A549 (cell line): ENCODE results near the gene ANKRD55. TPM values are rescaled to one million over a fixed set of nuclear protein-coding genes. Genes with fewer than 3 reads are reported as not detected.

Experiments
- ATAC-seq, 2 experiments: fragments of 200-7000 bp in 1 of 2; fragments of >200 bp in 1 of 2; cut with Nextera tagmentation in 1 of 2; cut with Tn5 transposase in 1 of 2; 3 replicates each; pipeline versions ENCODE4 v1.8.0 to v1.9.1; 2018 to 2020; ENCODE audit warnings: mild to moderate bottlenecking in 1 of 2, moderate library complexity in 1 of 2
- CTCF ChIA-PET: fragments of 300-600 bp; sonication (Branson Sonifier 250); formaldehyde crosslinking; extraction: SDS; loops from one replicate; lab custom pipeline; 2021; ENCODE audit warnings: antibody characterized with exemption, inconsistent platforms; lab: Yijun Ruan, JAX
- POLR2A ChIA-PET: fragments of 350-600 bp; formaldehyde crosslinking; extraction: SDS; loops from one replicate; lab custom pipeline; 2021; ENCODE audit warnings: antibody characterized with exemption, inconsistent platforms; lab: Yijun Ruan, JAX
- DNase-seq, 2 experiments: peaks; one replicate each; pipeline versions ENCODE4 v3.0.0 to v3.0.0-alpha.2; 2011 to 2016; ENCODE audit warnings: low read depth in 1 of 2, low spot score in 1 of 2
- FAIRE-seq: peaks from 2 replicates; lab custom pipeline; 2011; peaks lifted over from hg19 to GRCh38; lab: Jason Lieb, UNC
- H3K27ac ChIP-seq, 2 experiments: fragments of >200 bp; sonication (Bioruptor Twin); formaldehyde crosslinking; 3 replicates each; pipeline ENCODE4 v1.5.1; 2016 to 2017
- H3K4me1 ChIP-seq: fragments of >200 bp; sonication (Bioruptor Twin); formaldehyde crosslinking; 3 replicates; pipeline ENCODE4 v1.6.1; 2016
- H3K4me2 ChIP-seq: fragments of >200 bp; sonication (Bioruptor Twin); formaldehyde crosslinking; 3 replicates; pipeline ENCODE4 v1.6.1; 2016
- H3K4me3 ChIP-seq: fragments of >200 bp; sonication (Bioruptor Twin); formaldehyde crosslinking; 3 replicates; pipeline ENCODE4 v1.5.1; 2016
- H3K9me3 ChIP-seq: fragments of >200 bp; sonication (Bioruptor Twin); formaldehyde crosslinking; 3 replicates; pipeline ENCODE4 v1.6.1; 2016
- ATOH8 ChIP-seq: fragments of 250-450 bp; sonication (Bioruptor Pico); IDR thresholded peaks from 2 replicates; pipeline ENCODE4 v1.5.0; 2020; ENCODE audit warnings: low read depth, mild to moderate bottlenecking, moderate library complexity
- BHLHE40 ChIP-seq: IDR thresholded peaks from 2 replicates; pipeline ENCODE4 v1.6.1; 2012; ENCODE audit warnings: low read depth, low read length, inconsistent platforms
- CBX2 ChIP-seq: fragments of 200-600 bp; sonication (generic); IDR thresholded peaks from 2 replicates; pipeline ENCODE4 v1.6.1; 2016; ENCODE audit warnings: low read depth, mild to moderate bottlenecking, borderline replicate concordance
- CBX8 ChIP-seq: fragments of 200-600 bp; sonication (generic); IDR thresholded peaks from 2 replicates; pipeline ENCODE4 v1.6.1; 2016
- CHD2 ChIP-seq: fragments of 150-350 bp; IDR thresholded peaks from 2 replicates; pipeline ENCODE4 v1.6.1; 2014; ENCODE audit warnings: low read length; ENCODE audit not compliant: partially characterized antibody
- EHF ChIP-seq: fragments of 250-450 bp; sonication (Bioruptor Pico); IDR thresholded peaks from 2 replicates; pipeline ENCODE4 v1.5.0; 2020; ENCODE audit warnings: mild to moderate bottlenecking
- ESRRA ChIP-seq: fragments of 150-350 bp; IDR thresholded peaks from 2 replicates; pipeline ENCODE4 v1.6.1; 2014; ENCODE audit warnings: mild to moderate bottlenecking, low read length, borderline replicate concordance
- GATA3 ChIP-seq: IDR thresholded peaks from 2 replicates; pipeline ENCODE4 v1.6.1; 2012; ENCODE audit warnings: borderline replicate concordance
- HDAC2 ChIP-seq: fragments of 200-600 bp; sonication (generic); IDR thresholded peaks from 2 replicates; pipeline ENCODE4 v1.6.1; 2016
- HOXB13 ChIP-seq: fragments of 250-450 bp; sonication (Bioruptor Pico); IDR thresholded peaks from 2 replicates; pipeline ENCODE4 v1.5.0; 2020; ENCODE audit warnings: low read depth, mild to moderate bottlenecking, moderate library complexity
- JUN ChIP-seq, 2 experiments: fragments of >200 bp; sonication (Bioruptor Twin); formaldehyde crosslinking; IDR thresholded peaks; 2 replicates in 1 of 2; 3 replicates in 1 of 2; pipeline ENCODE4 v1.6.1; 2016 to 2017
- JUNB ChIP-seq: fragments of >200 bp; sonication (Bioruptor Twin); formaldehyde crosslinking; IDR thresholded peaks from 2 replicates; pipeline ENCODE4 v1.6.1; 2016
- KDM1A ChIP-seq: fragments of 200-600 bp; sonication (generic); IDR thresholded peaks from 2 replicates; pipeline ENCODE4 v1.6.1; 2016; ENCODE audit warnings: low read depth, mild to moderate bottlenecking
- MAFK ChIP-seq: fragments of 450-650 bp; IDR thresholded peaks from 2 replicates; pipeline ENCODE4 v1.6.1; 2014; ENCODE audit not compliant: partially characterized antibody
- NR3C1 ChIP-seq: fragments of >200 bp; sonication (Bioruptor Twin); formaldehyde crosslinking; IDR thresholded peaks from 3 replicates; pipeline ENCODE4 v1.6.1; 2017
- POLR2AphosphoS2 ChIP-seq: conservative IDR thresholded peaks from 2 replicates; pipeline ENCODE4 v1.6.1; 2012; ENCODE audit warnings: low read length, improper control_type of control experiment, inconsistent platforms
- RAD21 ChIP-seq, 2 experiments: fragments of >200 bp in 1 of 2; sonication (Bioruptor Twin) in 1 of 2; formaldehyde crosslinking in 1 of 2; IDR thresholded peaks in 1 of 2; conservative IDR thresholded peaks in 1 of 2; 2 replicates in 1 of 2; 3 replicates in 1 of 2; pipeline ENCODE4 v1.6.1; 2012 to 2018; ENCODE audit warnings: inconsistent platforms in 1 of 2
- RNF2 ChIP-seq: fragments of 200-600 bp; sonication (generic); IDR thresholded peaks from 2 replicates; pipeline ENCODE4 v1.6.1; 2016; ENCODE audit warnings: low read depth, mild to moderate bottlenecking, antibody characterized with exemption, moderate library complexity, borderline replicate concordance
- SMC3 ChIP-seq: fragments of >200 bp; sonication (Bioruptor Twin); formaldehyde crosslinking; IDR thresholded peaks from 3 replicates; pipeline ENCODE4 v1.6.1; 2018; ENCODE audit warnings: inconsistent platforms
- SREBF2 ChIP-seq: fragments of 450-650 bp; IDR thresholded peaks from 2 replicates; pipeline ENCODE4 v1.6.1; 2014; ENCODE audit warnings: mild to moderate bottlenecking, moderate library complexity
- ZC3H11A ChIP-seq: fragments of 450-650 bp; IDR thresholded peaks from 2 replicates; pipeline ENCODE4 v1.6.1; 2014; ENCODE audit warnings: antibody characterized with exemption, mild to moderate bottlenecking
- ZNF302 ChIP-seq: fragments of 250-450 bp; sonication (Bioruptor Pico); IDR thresholded peaks from 2 replicates; pipeline ENCODE4 v1.9.0; 2021; ENCODE audit warnings: inconsistent platforms, mild to moderate bottlenecking, moderate library complexity
- ZSCAN20 ChIP-seq: fragments of 250-450 bp; sonication (Bioruptor Pico); IDR thresholded peaks from 2 replicates; pipeline ENCODE4 v1.8.0; 2022; ENCODE audit warnings: mild to moderate bottlenecking, moderate library complexity
- WGBS: methylation state at CpG from one replicate; pipeline ENCODE4 v1.1.6; 2017; ENCODE audit errors: missing lambda C conversion rate; 5-methylcytosine and 5-hydroxymethylcytosine counted together
- polyA plus RNA-seq, 4 experiments: library from polyadenylated mRNA; depleted of rRNA in 3 of 4; stranded (reverse); fragments of >200 nt; fragmentation: RNase III in 1 of 4; extraction: RNeasy Plus Mini Kit Qiagen cat#74134 plus additional on column Dnase treatment in 1 of 4; gene quantifications; 2 replicates in 3 of 4; 3 replicates in 1 of 4; pipeline ENCODE4 v1.2.3, GENCODE V29; 2011 to 2017
- TF ChIP-seq, protein P1 (sequence below): fragments of >200 bp; sonication (Bioruptor Twin); formaldehyde crosslinking; IDR thresholded peaks from 3 replicates; pipeline ENCODE4 v1.6.1; 2016
- TF ChIP-seq, protein P2 (sequence below): fragments of 250-450 bp; sonication (Bioruptor Pico); IDR thresholded peaks from 2 replicates; pipeline ENCODE4 v1.5.0; 2021; ENCODE audit warnings: mild to moderate bottlenecking, moderate library complexity, borderline replicate concordance
- TF ChIP-seq, protein P3 (sequence below): fragments of 200-600 bp; sonication (generic); IDR thresholded peaks from 2 replicates; pipeline ENCODE4 v1.6.1; 2016; ENCODE audit warnings: antibody characterized with exemption, mild to moderate bottlenecking, moderate library complexity

Gene ANKRD55
- polyA plus RNA-seq, 2 of the 4 experiments (the other 2 are of a cell fraction): 0.10 to 0.30 TPM

DNA sequence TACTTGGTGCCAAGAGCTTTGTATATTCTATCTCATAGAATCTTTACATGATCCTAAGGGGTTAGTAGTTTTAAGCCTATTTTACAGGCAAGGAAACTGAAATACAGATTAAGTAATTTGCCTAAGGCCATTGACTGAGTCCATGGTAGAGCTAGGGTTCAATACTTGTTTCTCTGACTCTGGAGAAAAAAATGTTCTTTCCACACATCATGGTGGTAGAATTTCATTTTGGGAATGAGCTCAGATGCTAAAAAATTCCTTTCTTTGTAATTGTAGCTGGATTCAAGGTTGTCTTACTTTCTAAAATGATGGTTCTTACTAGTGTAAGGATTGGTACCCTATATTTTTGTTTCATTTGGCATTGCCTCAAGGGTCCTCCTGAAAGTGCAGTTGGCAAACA is 86.0 kb downstream of the ANKRD55 start:
- Histone ChIP-seq H3K4me1 (peaks cover 19% of the 10 kb centered on the region), H3K4me2 (no peak overlapping the region), H3K4me3 (no peak overlapping the region), H3K9me3 (no peaks in the 10 kb centered on the region), H3K27ac (no peak overlapping the region)
- DNase-seq (no peak), ATAC-seq (no peak), FAIRE-seq (no peak)
- CTCF ChIA-PET: interaction anchor here (0.5 to 1.1 kb wide), 2 partner anchors 14 to 212 kb away, joined by 3 read pairs; no protein-coding TSS in a partner anchor
- POLR2A ChIA-PET: no interaction called here
- TF ChIP-seq NR3C1 (no peak), ATOH8 (CRISPR knock-in tag) (no peak), BHLHE40 (no peak), JUN (IDR thresholded peaks at IDR 0.05) (no peak)
- TF ChIP-seq, protein P1, sequence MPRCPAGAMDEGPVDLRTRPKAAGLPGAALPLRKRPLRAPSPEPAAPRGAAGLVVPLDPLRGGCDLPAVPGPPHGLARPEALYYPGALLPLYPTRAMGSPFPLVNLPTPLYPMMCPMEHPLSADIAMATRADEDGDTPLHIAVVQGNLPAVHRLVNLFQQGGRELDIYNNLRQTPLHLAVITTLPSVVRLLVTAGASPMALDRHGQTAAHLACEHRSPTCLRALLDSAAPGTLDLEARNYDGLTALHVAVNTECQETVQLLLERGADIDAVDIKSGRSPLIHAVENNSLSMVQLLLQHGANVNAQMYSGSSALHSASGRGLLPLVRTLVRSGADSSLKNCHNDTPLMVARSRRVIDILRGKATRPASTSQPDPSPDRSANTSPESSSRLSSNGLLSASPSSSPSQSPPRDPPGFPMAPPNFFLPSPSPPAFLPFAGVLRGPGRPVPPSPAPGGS: no peak

DNA sequence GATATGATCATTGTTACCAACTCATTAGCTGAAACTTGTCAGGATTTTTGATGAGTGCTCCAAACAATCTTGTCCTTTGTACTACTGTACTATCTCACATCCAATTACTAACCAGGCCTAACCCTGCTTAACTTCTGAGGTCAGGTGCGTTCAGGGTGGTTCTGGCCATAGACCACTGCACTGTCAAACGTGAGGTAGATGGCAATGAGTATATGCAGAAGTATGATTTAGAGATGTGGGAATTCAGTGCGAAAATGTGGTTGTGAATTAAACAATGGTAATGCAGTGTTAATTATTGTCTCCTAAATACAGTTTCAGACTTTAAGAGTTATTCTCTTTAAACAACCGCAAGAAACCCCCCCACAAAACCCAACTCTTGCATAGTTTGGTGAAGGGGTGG is 86.5 kb downstream of the ANKRD55 start:
- DNase-seq (no peak), ATAC-seq (no peak), FAIRE-seq (no peak)
- H3K4me1 ChIP-seq: peaks cover 20% of the 10 kb centered on the region
- H3K9me3 ChIP-seq: no peaks in the 10 kb centered on the region
- no peak overlapping the region for H3K4me3 ChIP-seq
- POLR2A ChIA-PET: no interaction called here
- H3K27ac ChIP-seq: no peak overlapping the region
- no peak overlapping the region for H3K4me2 ChIP-seq
- TF ChIP-seq MAFK: no peak
- TF ChIP-seq SMC3: no peak
- no peak for TF ChIP-seq POLR2AphosphoS2
- TF ChIP-seq SREBF2: no peak
- TF ChIP-seq ESRRA: no peak
- no peak for TF ChIP-seq RNF2
- TF ChIP-seq, protein P2, sequence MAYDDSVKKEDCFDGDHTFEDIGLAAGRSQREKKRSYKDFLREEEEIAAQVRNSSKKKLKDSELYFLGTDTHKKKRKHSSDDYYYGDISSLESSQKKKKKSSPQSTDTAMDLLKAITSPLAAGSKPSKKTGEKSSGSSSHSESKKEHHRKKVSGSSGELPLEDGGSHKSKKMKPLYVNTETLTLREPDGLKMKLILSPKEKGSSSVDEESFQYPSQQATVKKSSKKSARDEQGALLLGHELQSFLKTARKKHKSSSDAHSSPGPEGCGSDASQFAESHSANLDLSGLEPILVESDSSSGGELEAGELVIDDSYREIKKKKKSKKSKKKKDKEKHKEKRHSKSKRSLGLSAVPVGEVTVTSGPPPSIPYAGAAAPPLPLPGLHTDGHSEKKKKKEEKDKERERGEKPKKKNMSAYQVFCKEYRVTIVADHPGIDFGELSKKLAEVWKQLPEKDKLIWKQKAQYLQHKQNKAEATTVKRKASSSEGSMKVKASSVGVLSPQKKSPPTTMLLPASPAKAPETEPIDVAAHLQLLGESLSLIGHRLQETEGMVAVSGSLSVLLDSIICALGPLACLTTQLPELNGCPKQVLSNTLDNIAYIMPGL: no peak
- no peak for TF ChIP-seq CBX8
- TF ChIP-seq RAD21 (conservative IDR thresholded peaks at IDR 0.05 in 1 of 2, IDR thresholded peaks at IDR 0.05 in 1 of 2): no peak
- TF ChIP-seq HOXB13 (CRISPR knock-in tag): no peak
- TF ChIP-seq EHF (CRISPR knock-in tag): no peak
- no peak for TF ChIP-seq JUNB
- no peak for TF ChIP-seq KDM1A
- no peak for TF ChIP-seq CBX2
- TF ChIP-seq CHD2: no peak
- TF ChIP-seq ZSCAN20 (CRISPR knock-in tag): no peak
- TF ChIP-seq GATA3: no peak
- CTCF ChIA-PET: interaction anchor here (0.5 to 1.1 kb wide), 2 partner anchors 14 to 211 kb away, joined by 3 read pairs; no protein-coding TSS in a partner anchor
- WGBS: 89% methylated on average over 4 of the region's 4 CpGs

DNA sequence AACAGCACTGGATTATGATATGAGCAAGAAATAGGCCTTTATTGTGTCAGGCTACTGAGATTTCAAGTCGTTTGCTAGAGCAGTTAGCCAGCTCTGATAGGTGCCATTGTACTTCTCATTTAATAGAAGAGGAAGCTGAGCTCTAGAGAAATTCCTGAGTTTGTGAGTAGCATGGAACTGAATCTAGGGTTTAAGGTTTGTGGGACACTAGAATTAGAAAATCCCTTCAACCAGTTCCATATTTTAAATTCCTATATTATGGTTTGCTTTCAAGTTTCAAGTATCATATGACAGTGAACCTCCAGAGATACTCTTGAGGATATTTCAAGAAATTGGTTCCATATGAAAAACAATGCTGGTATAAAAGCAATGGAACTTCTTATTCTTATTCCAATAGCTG is 87.6 kb downstream of the ANKRD55 start:
- ATAC-seq (no peak), DNase-seq (no peak), FAIRE-seq (no peak)
- ChIA-PET CTCF (interaction anchor here (1.0 kb wide), 1 partner anchor 23 kb away, joined by 4 read pairs; no protein-coding TSS in a partner anchor), POLR2A (no interaction called here)
- peaks cover 20% of the 10 kb centered on the region for H3K4me1 ChIP-seq
- 0 out of 6 replicates have a peak overlapping the region, but pooled peaks of 1 of the 2 experiments have one; percentile 0 for H3K27ac ChIP-seq
- 15% methylated on average over 1 of the region's 1 CpG for WGBS
- H3K4me3 ChIP-seq: no peak overlapping the region
- H3K4me2 ChIP-seq: no peak overlapping the region
- H3K9me3 ChIP-seq: no peaks in the 10 kb centered on the region
- TF ChIP-seq ZC3H11A (no peak), HDAC2 (no peak), ZNF302 (CRISPR knock-in tag) (no peak), NR3C1 (no peak), KDM1A (no peak)
- TF ChIP-seq, protein P3, sequence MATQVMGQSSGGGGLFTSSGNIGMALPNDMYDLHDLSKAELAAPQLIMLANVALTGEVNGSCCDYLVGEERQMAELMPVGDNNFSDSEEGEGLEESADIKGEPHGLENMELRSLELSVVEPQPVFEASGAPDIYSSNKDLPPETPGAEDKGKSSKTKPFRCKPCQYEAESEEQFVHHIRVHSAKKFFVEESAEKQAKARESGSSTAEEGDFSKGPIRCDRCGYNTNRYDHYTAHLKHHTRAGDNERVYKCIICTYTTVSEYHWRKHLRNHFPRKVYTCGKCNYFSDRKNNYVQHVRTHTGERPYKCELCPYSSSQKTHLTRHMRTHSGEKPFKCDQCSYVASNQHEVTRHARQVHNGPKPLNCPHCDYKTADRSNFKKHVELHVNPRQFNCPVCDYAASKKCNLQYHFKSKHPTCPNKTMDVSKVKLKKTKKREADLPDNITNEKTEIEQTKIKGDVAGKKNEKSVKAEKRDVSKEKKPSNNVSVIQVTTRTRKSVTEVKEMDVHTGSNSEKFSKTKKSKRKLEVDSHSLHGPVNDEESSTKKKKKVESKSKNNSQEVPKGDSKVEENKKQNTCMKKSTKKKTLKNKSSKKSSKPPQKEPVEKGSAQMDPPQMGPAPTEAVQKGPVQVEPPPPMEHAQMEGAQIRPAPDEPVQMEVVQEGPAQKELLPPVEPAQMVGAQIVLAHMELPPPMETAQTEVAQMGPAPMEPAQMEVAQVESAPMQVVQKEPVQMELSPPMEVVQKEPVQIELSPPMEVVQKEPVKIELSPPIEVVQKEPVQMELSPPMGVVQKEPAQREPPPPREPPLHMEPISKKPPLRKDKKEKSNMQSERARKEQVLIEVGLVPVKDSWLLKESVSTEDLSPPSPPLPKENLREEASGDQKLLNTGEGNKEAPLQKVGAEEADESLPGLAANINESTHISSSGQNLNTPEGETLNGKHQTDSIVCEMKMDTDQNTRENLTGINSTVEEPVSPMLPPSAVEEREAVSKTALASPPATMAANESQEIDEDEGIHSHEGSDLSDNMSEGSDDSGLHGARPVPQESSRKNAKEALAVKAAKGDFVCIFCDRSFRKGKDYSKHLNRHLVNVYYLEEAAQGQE: no peak
- TF ChIP-seq, protein P2: no peak
